SKM-1 treated with dmso at 0.1 percent for 144 hours (cell line): ENCODE results near the gene GRM4.

Experiments
- DNase-seq: peaks from one replicate; lab custom pipeline; 2025; ENCODE audit not compliant: unreplicated experiment; lab: John Stamatoyannopoulos, UW

GRM4 gene

DNA sequence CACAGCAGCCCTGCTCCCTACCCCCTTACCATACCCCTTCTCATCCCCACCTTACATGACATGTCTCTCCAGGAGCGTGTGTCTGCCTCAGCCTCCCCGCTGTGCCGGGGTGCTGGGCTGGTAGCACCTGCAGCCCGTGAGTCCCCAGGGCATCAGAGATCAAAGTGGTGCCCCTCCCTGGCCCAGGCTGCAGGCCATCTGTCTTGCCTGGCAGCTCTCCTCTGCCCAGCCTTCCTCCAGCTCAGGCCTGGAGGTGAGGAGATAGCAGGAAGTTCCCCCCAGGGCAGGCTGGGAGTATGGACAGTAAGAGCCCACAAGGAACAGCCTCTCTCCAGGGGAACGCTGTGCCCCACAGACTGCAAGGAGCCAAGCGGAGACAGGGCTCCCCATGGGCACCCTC is 35.3 kb downstream of the GRM4 start:
- DNase-seq, result no peak

DNA sequence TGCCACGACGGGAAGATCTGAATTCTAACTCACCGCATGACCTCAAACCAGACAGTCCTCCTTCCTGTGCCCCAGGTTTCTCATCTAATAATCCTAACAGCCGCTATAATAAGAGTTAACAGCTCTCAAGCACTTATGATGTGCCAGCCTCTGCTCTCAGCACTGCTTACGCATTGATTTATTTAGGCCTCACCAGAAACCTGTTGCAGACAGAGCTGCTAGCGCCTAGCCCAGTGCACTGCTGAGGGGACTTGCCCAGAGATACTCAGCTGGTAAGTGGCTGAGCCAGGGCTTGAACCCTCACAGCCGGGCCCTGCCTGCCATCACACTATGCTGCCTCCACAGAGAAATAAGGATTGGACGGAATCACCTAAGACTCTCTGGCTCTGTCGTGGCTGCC is 37.7 kb downstream of the GRM4 start:
- DNase-seq, result no peak

DNA sequence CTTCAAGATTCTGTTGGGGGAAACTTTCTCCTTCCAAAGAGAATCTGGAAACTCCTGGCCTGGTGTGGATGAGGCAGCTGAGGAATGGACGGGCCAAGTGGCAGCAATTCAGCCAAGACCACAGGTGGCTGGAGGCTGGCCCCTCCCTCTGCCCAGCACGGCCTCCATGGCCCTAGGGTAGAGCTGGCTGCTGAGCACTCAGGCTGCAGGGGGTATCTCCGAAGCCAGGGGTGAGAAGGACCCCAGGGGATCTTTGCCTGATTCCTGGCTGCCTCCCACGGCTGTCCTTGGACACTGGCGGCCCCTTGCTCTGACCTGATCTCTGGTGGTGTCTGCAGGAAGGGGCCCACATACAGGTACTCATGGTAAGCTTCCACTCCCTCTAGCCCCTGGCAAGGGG is 39.0 kb downstream of the GRM4 start:
- no peak for DNase-seq

DNA sequence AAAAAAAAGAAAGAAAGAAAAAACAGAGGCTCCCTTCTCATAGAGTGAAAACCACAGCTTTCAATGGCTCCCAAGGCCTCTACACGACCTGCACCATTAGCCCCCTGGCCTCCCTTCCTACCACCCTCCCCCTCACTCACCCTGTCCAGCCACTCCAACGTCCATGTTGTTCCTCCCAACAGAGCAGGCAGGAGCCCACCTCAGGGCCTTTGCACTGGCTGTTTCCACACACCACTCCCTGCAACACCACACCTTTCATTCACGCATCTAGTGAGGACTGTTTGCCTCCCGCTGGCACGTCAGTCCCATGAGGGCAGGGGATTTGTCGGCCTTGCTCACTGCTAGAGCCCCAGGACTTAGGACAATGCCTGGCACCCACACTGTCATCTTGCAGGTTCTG is 39.5 kb downstream of the GRM4 start:
- no peak for DNase-seq

DNA sequence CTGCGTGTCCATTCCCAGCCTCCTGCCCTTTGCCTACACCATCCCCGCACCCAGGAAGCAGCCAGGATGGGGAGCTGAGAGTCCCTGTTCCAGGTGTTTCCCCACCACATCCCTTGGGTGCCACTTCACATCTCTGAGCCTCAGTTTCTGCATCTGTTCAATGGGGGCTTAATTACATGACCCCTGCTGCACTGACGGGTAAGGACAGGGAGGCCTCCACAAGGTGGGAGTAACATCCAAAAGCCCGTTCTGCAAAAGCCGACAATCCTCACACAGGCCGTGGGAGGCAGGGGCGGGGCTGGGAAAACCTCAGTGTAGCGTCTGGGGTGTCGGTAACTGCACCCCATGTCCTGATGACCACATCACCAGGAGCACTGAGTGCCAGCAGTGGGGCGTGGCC is 41.3 kb downstream of the GRM4 start:
- DNase-seq, result no peak

DNA sequence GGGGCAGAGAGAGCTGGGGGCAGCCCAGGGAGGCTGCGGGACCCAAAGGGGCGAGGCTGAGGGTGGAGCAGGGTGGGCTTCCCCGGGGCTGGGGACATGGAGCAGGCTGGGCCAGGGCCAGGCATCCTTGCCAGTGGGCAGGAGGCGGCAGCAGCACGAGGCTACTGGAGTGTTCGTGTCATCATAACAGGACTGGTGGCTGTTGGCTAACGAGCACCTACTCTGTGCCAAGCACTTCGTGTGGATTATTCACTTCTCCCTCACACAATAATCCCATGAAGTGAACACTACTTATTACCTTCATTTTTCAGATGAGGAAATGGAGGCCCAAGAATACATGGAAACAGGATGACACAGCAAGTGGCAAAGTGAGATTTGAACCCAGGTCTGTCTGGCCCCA is 41.7 kb downstream of the GRM4 start:
- no peak for DNase-seq

DNA sequence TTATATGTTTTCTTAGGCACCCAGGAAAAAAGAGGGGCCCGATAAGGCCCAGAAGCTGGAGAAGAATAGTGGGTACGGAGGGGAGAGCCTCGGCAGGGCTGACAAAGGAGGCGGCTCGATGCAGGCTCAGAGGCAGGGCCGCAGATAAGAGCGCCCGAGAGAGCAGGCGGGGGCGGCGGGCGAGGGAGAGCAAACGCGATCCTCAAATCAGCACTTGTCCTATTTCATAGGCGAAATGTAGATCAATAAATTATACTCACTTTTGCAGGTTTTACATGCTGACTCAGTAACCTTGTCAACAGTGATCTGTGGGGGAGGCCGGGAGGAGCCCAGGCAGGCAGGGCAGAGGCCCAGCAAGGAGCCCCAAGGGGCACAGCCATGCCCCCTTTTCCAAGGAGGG is 42.6 kb downstream of the GRM4 start:
- DNase-seq, result no peak

DNA sequence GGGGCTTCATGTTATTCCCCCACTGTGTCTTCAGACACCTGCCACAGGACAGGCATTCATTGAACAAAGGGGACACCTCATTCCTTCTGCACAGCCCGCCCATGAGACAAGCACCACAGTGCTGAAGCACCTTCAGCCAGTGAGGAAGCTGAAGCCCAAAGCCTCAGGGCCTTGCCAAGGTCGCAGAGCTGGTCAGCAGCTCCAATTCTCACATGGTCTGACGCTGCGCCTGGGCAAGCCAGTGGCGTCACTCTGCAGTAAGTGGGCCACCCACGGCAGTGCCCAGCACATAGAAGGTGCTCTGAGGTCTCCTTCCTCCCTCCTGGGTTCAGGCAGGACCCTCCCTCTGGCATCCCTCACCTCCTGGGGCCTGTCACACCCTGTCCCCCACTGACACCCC is 43.2 kb downstream of the GRM4 start:
- no peak for DNase-seq

DNA sequence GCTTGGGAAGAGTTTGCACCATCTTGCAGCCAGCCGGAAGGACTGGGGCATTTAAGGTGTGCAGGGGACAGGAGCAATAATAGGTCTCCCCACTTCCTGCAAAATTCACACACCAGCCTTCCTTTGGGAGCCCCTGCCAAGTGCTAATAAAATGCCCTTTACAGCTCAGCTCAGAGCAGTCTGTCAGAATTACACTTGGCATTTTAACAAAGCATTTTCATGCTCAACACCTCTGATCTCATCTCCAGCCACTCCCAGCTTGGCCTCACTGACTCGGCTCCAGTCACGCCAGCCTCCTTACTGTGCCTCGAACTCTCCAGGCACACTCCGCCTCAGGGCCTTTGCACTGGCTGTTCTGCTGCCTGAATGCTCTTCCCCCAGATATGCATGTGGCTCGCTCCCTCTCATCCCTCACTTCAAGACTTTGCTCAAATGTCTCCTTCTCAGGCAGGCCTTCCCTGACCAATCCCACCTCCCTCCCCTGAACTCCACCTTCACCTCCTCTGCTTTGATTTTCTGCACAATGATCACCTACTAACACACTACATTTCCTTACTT is 43.7 kb downstream of the GRM4 start:
- DNase-seq, result no peak

DNA sequence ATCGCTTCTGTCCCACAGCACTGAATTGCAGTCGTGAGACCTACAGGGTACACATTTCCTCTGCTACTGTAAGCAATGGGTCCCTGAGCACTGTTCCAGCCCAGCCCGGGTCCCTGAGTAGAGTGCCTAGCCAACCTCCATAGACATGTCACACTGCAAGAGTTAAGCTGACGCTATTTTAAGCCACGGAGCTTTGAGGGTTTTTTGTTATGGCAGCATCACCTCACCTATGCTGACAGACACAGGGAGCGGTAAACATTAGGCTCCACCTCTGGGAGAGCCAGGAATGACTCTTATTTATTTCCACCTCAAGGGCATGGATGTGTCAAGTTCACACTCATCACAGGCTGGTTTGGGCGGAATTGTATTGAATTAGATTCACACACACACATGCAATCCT is 45.1 kb downstream of the GRM4 start:
- DNase-seq, result no peak

- no peak for DNase-seq
These were observed 46.0 kb downstream of the GRM4 start for GRCh38 chr6:34099878-34100277.

- no peak for DNase-seq
These were observed 47.6 kb downstream of the GRM4 start for GRCh38 chr6:34098045-34098936.

DNA sequence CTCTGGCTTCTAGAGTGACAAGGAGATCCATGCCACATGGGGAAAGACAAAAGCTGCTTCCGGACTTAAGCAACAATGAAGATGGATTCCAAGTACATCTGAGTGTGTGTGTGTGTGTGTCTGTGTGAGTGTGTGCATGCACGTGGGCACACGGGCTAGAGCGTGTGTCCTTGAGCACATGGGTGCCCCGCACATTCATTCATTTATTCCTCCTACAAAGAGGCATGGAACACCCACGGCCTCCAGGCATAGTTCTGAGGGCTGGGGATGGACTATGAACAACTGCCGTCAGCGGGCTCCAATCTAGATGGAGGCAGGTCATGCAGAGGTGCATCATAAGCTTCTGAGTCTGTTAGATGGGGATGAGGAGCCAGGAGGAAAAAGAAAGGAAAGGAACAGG is 49.1 kb downstream of the GRM4 start:
- DNase-seq, result no peak

GRCh38 chr6:34096193-34096592 is 49.7 kb downstream of the GRM4 start:
- no peak for DNase-seq

DNA sequence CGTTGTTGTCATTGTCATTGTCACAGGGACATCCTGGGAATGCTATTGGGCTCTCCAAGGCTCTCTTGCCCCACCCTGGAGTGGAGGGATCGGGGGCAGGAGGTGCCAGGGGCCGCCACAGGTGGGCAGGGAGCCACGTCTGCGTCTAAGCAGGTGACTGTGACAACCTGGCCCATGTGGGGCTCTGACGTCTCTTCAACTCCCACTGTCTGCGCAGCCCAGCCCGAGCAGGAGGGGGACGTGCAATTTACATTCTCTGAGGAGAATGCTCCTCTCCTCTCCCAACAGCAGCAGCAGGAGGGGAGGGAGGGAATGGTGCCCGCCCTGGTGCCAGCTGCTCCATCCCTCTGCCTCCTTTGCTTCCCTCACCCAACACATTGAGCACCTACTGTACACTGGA is 50.1 kb downstream of the GRM4 start:
- no peak for DNase-seq

GRCh38 chr6:34095136-34095505 is 50.8 kb downstream of the GRM4 start:
- no peak for DNase-seq

DNA sequence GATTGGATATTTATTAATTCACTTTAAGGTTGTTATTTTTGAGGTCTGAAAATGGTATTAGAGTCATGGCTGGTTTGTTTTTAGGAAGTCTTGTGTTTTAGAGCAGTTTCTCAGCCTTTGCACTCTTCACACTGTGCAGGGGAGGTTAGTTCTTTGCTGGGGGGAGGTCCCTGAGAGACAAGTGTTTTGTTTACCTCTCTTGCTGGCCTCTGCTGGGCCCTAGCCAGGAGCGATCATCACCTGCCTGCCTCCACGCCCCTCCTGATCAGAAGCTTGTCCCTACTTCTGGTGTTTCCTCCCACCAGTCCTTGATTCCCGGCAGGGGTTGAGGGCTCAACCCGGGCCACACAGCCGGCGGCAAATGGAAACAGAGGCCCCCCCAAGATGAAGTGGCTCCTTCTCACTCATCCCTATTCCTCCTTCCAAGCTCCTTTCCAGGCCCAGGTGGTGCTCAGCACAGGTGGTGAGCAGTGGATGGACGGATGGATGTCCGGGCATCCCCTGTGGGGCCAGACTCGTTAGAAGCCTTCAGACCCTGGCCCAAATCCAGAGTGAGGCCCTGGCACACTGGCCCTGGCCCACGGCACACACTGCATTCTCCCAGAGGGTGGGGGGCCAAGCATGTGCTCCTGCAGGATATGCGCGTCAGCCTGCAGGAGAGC is 51.3 kb downstream of the GRM4 start:
- DNase-seq, result no peak

GRCh38 chr6:34093854-34094430 is 51.9 kb downstream of the GRM4 start:
- no peak for DNase-seq

GRCh38 chr6:34093206-34093605 is 52.7 kb downstream of the GRM4 start:
- DNase-seq, result no peak

DNA sequence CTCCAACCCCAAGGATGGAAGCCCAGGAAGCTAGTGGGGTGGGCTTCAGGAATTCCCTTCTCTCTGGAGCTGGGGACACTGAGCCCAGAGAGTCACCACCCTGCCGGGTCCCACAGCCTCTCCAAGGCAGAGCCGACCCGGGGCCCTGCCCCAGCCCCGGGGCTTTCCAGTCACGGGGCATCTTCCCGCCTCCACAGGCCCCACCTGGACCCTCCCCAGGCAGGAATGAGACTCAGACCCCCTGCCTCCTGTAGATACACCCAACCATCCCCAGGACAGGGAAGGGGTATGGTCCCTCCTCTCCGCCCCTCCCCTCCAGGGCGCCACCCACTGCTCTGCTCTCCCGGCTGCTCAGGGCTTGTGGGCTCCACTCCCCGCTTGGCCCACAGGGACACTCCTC is 53.3 kb downstream of the GRM4 start:
- DNase-seq, result no peak

DNA sequence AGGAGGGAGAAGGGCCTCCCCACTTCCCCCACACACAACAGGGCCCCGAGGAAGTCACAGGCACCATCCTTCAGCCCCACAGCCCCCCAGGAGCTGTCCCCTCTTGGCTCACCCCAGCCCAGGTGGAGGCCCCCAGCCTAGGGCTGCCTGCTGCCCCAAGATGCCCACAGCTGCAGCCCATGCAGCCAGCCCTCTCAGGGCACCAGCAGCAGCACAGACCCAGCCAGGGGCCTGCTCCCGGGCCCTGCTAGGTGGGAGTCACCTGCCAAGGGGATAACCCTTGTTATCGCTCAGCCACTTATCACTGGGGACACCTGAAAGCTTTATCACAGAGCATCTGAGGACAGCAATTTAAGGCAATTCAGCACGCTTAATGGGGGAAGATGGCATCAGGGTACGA is 55.0 kb downstream of the GRM4 start:
- no peak for DNase-seq

DNA sequence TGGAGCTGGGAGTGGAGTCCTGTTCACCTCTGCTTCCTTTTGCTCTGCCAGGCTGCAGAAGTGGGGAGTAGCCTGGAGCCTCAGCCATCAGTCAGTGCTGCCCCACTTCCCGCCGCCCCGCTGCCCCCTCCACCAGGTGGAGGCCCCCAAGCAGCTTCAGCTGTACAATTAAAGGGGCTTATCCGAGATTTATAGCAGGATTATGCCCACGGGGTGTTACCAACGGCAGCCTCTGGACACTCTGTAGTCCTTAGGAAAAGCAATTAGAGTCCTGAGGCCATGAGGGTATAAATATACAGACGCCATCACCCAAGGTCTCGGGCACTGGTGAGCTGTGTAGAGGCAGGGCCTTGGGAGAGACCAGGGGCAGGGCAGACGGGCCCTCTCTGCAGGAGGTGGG is 55.4 kb downstream of the GRM4 start:
- no peak for DNase-seq
